HepG2 (cell line): Measurements from ENCODE around the gene LAG3. TPM values are rescaled to one million over a fixed set of nuclear protein-coding genes. Genes with fewer than 3 reads are reported as not detected.

Experiments
- CENPT ChIP-seq: sonication (generic); formaldehyde crosslinking; IDR thresholded peaks from 2 replicates; pipeline ENCODE4 v1.8.0; 2022; ENCODE audit warnings: low read depth, mild to moderate bottlenecking, moderate library complexity, missing genetic modification reagents
- CHD2 ChIP-seq: IDR thresholded peaks from 2 replicates; pipeline ENCODE4 v1.6.1; 2011; ENCODE audit warnings: low read depth, low read length, improper control_type of control experiment
- FOXJ3 ChIP-seq: sonication (generic); formaldehyde crosslinking; IDR thresholded peaks from 2 replicates; pipeline ENCODE4 v1.4.0; 2020; ENCODE audit warnings: missing genetic modification reagents, mild to moderate bottlenecking, borderline replicate concordance
- KLF11 ChIP-seq: IDR thresholded peaks from 2 replicates; pipeline ENCODE4 v1.6.1; 2016; ENCODE audit warnings: missing compliant biosample characterization
- MBNL3 ChIP-seq: fragments of 250-450 bp; sonication (Bioruptor Pico); conservative IDR thresholded peaks from 2 replicates; pipeline ENCODE4 v1.8.0; 2022; ENCODE audit warnings: mild to moderate bottlenecking, inconsistent platforms
- MED13 ChIP-seq: sonication (generic); formaldehyde crosslinking; IDR thresholded peaks from 2 replicates; pipeline ENCODE4 v1.5.0; 2020; ENCODE audit warnings: missing genetic modification reagents
- MLX ChIP-seq: IDR thresholded peaks from 2 replicates; pipeline ENCODE4 v1.6.1; 2016
- MXI1 ChIP-seq: IDR thresholded peaks from 3 replicates; pipeline ENCODE4 v1.6.1; 2012; ENCODE audit warnings: low read depth, low read length, inconsistent platforms, borderline replicate concordance
- RXRB ChIP-seq: IDR thresholded peaks from 2 replicates; pipeline ENCODE4 v1.6.1; 2016; ENCODE audit warnings: borderline replicate concordance, missing genetic modification reagents, missing compliant biosample characterization
- SIN3A ChIP-seq: IDR thresholded peaks from 2 replicates; pipeline ENCODE4 v1.6.1; 2011; ENCODE audit warnings: low read depth, mild to moderate bottlenecking, control low read depth, low read length, borderline replicate concordance
- SNAPC5 ChIP-seq: sonication (generic); formaldehyde crosslinking; IDR thresholded peaks from 2 replicates; pipeline ENCODE4 v1.8.1; 2023; ENCODE audit warnings: mild to moderate bottlenecking, missing genetic modification reagents, borderline replicate concordance
- TCF7L2 ChIP-seq: IDR thresholded peaks from 2 replicates; pipeline ENCODE4 v1.6.1; 2011; ENCODE audit warnings: mild to moderate bottlenecking, low read depth, low read length, moderate library complexity
- THAP11 ChIP-seq: IDR thresholded peaks from 2 replicates; pipeline ENCODE4 v1.6.1; 2016; ENCODE audit warnings: missing biosample characterization, missing genetic modification reagents
- THAP7 ChIP-seq: sonication (generic); formaldehyde crosslinking; IDR thresholded peaks from 2 replicates; pipeline ENCODE4 v1.8.1; 2023; ENCODE audit warnings: mild to moderate bottlenecking, missing genetic modification reagents
- ZFP82 ChIP-seq: sonication (generic); formaldehyde crosslinking; IDR thresholded peaks from 2 replicates; pipeline ENCODE4 v1.5.1; 2020; ENCODE audit warnings: mild to moderate bottlenecking, missing genetic modification reagents, borderline replicate concordance
- ZHX1 ChIP-seq: sonication (generic); formaldehyde crosslinking; IDR thresholded peaks from 2 replicates; pipeline ENCODE4 v1.8.1; 2022; ENCODE audit warnings: low read depth, mild to moderate bottlenecking, missing genetic modification reagents
- ZNF264 ChIP-seq: sonication (generic); formaldehyde crosslinking; IDR thresholded peaks from 2 replicates; pipeline ENCODE4 v1.4.0; 2020; ENCODE audit warnings: missing genetic modification reagents
- ZNF280D ChIP-seq: sonication (generic); formaldehyde crosslinking; IDR thresholded peaks from 2 replicates; pipeline ENCODE4 v1.5.1; 2020; ENCODE audit warnings: mild to moderate bottlenecking, missing genetic modification reagents
- ZNF451 ChIP-seq: sonication (generic); formaldehyde crosslinking; IDR thresholded peaks from 2 replicates; pipeline ENCODE4 v1.5.0; 2020; ENCODE audit warnings: mild to moderate bottlenecking, missing genetic modification reagents
- ZNF772 ChIP-seq: sonication (generic); formaldehyde crosslinking; IDR thresholded peaks from 2 replicates; pipeline ENCODE4 v1.5.0; 2020; ENCODE audit warnings: mild to moderate bottlenecking, missing genetic modification reagents
- ZNF839 ChIP-seq: sonication (generic); formaldehyde crosslinking; IDR thresholded peaks from 2 replicates; pipeline ENCODE4 v1.4.0; 2020; ENCODE audit warnings: missing genetic modification reagents, mild to moderate bottlenecking, borderline replicate concordance
- ZZZ3 ChIP-seq: sonication (generic); formaldehyde crosslinking; IDR thresholded peaks from 2 replicates; pipeline ENCODE4 v1.4.0; 2020; ENCODE audit warnings: missing genetic modification reagents, mild to moderate bottlenecking, borderline replicate concordance
- polyA plus RNA-seq, 8 experiments: library from polyadenylated mRNA; depleted of rRNA in 3 of 8; stranded (reverse) in 7 of 8; unstranded in 1 of 8; fragments of >200 nt; fragmentation: Illumina TruSeq in 4 of 8; extraction: Trizol in 4 of 8; gene quantifications; 2 replicates each; pipeline versions ENCODE4 v1.2.1 to v1.2.3, GENCODE V29; 2011 to 2016; ENCODE audit warnings: low read depth in 4 of 8, missing spikeins in 1 of 8, mixed read lengths in 1 of 8; ENCODE audit not compliant: insufficient read depth in 1 of 8
- total RNA-seq, 5 experiments: library from RNA; depleted of rRNA; stranded (reverse); fragments of >200 nt; fragmentation: Illumina TruSeq; extraction: Trizol; gene quantifications; 2 replicates each; pipeline ENCODE4 v1.2.3, GENCODE V29; 2016; ENCODE audit warnings: low read depth in 1 of 5

LAG3 gene
- total and polyA plus RNA-seq, 2 of the 13 experiments (the other 11 are each of a cell fraction or from before 2014, with no cell fraction given), result 0.11 to 0.26 TPM

GRCh38 chr12:6767353-6768319 lies 4.7 kb upstream of the LAG3 start (continued):
- no peak for TF ChIP-seq ZNF280D
- no peak for TF ChIP-seq KLF11 (CRISPR knock-in tag)
- TF ChIP-seq ZHX1 (CRISPR knock-in tag), result no peak
- 0 out of 2 replicates have a peak, but pooled peaks have one; percentile 27 for TF ChIP-seq FOXJ3
- no peak for TF ChIP-seq CHD2
- TF ChIP-seq SIN3A, result peak; percentile 40; the same call in 1 of the 2 replicates
- no peak for TF ChIP-seq ZNF772
- TF ChIP-seq RXRB (CRISPR knock-in tag), result peak; percentile 91
- no peak for TF ChIP-seq MBNL3 (CRISPR knock-in tag)
- no peak for TF ChIP-seq SNAPC5 (CRISPR knock-in tag)
- TF ChIP-seq ZNF839 (CRISPR knock-in tag), result no peak
- no peak for TF ChIP-seq TCF7L2
- TF ChIP-seq MLX, result no peak
- no peak for TF ChIP-seq MED13
- TF ChIP-seq ZNF264 (CRISPR knock-in tag), result 0 out of 2 replicates have a peak, but pooled peaks have one; percentile 45
- TF ChIP-seq THAP11 (CRISPR knock-in tag), result no peak
- no peak for TF ChIP-seq ZZZ3 (CRISPR knock-in tag)
- no peak for TF ChIP-seq MXI1
- TF ChIP-seq ZFP82 (CRISPR knock-in tag), result no peak
- peak; percentile 76; the same call in 1 of the 2 replicates for TF ChIP-seq THAP7 (CRISPR knock-in tag)
- TF ChIP-seq ZNF451 (CRISPR knock-in tag), result 0 out of 2 replicates have a peak, but pooled peaks have one; percentile 18
- TF ChIP-seq CENPT, result no peak
